ENCODE data around the gene MYO1A. TPM values are rescaled to one million over a fixed set of nuclear protein-coding genes. Genes with fewer than 3 reads are reported as not detected.

Gene MYO1A
- total RNA-seq, 2 donors from 2014 or later = 2.1 to 5.1 TPM

Other genes starting within 250 kb of the MYO1A start
- not detected for gene SDR9C7, start 115.7 kb downstream of the MYO1A start, total RNA-seq
- gene RDH16, start 92.5 kb downstream of the MYO1A start, total RNA-seq = under 1 TPM; 0.11 to 0.69 TPM
- 1 to 10 TPM; 4.2 to 4.7 TPM for gene ZBTB39, start 43.6 kb downstream of the MYO1A start, total RNA-seq
- 1 to 10 TPM in 1 of 2 donors, not detected in 1; 1.5 TPM for gene TAC3, start 33.6 kb downstream of the MYO1A start, total RNA-seq
- gene NEMP1, start 28.7 kb upstream of the MYO1A start, total RNA-seq = 100 to 1,000 TPM in 1 of 2 donors, 10 to 100 TPM in 1; 62.3 to 117 TPM
- 10 to 100 TPM; 20.6 to 61.4 TPM for gene NAB2, start 39.0 kb upstream of the MYO1A start, total RNA-seq
- gene STAT6, start 61.2 kb upstream of the MYO1A start, total RNA-seq = 100 to 1,000 TPM; 177 to 332 TPM
- 10 to 100 TPM in 1 of 2 donors, 1 to 10 TPM in 1; 2.4 to 20.2 TPM for gene LRP1, start 78.4 kb upstream of the MYO1A start, total RNA-seq
- not detected for gene LRP1-AS, start 97.5 kb upstream of the MYO1A start, total RNA-seq
- gene NXPH4, start 166.7 kb upstream of the MYO1A start, total RNA-seq = 1 to 10 TPM in 1 of 2 donors, under 1 TPM in 1; 0.34 to 1.4 TPM
- 100 to 1,000 TPM; 232 to 320 TPM for gene SHMT2, start 179.6 kb upstream of the MYO1A start, total RNA-seq
- gene STAC3, start 201.1 kb upstream of the MYO1A start, total RNA-seq = 1 to 10 TPM; 3.2 to 4.5 TPM